Panc1 (cell line): ENCODE data around the gene MAGI1.

Experiments used
- CTCF ChIP-seq: fragments of 450-650 bp; IDR thresholded peaks from 2 replicates; pipeline ENCODE4 v1.5.1; 2017; ENCODE audit warnings: mild to moderate bottlenecking
- POLR2AphosphoS5 ChIP-seq: IDR thresholded peaks from 2 replicates; pipeline ENCODE4 v1.6.1; 2012; ENCODE audit warnings: mild to moderate bottlenecking, low read depth, low read length, moderate library complexity
- REST ChIP-seq, 2 experiments: IDR thresholded peaks; 2 replicates each; pipeline ENCODE4 v1.6.1; 2011 to 2012; ENCODE audit warnings: low read depth in 2 of 2, control low read depth in 1 of 2, low read length in 1 of 2, mild to moderate bottlenecking in 1 of 2, moderate library complexity in 1 of 2; ENCODE audit not compliant: insufficient read depth in 1 of 2

GRCh38 chr3:65796676-65797075 lies 242.0 kb downstream of the MAGI1 start:
- TF ChIP-seq CTCF = no peak
- TF ChIP-seq REST (IDR thresholded peaks at IDR 0.05; ENCODE audit: insufficient read depth in 1 of 2, low read depth in 2 of 2, low read length in 1 of 2) = no peak
- no peak for TF ChIP-seq POLR2AphosphoS5
